GM12872 (cell line): ENCODE measurements around the gene EML5.

ENCODE experiments used
- TF ChIP-seq, protein P1 (sequence below): IDR thresholded peaks from 3 replicates; pipeline ENCODE4 v1.5.1; 2011; ENCODE audit warnings: low read depth, mild to moderate bottlenecking, low read length, moderate library complexity; ENCODE audit not compliant: insufficient read depth

The EML5 gene

DNA sequence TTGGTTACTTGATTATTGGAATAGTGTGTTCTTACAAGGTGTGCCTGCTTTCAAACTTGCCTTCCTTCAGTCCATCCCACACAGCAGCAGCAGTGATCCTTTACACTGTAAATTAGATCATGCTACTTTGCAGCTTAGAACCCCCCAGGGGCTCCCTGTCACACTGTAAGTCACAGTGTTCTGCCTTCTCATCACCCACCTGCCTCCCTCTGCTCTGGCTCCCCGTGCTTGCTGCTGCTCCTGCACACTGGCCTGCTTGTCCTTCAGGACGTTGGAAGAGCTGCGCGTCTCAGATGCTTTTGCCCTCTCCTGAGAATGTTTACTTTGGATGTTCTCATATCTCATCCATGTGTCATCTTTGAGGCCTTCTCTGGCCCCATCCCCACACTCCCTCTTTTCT is 202.6 kb downstream of the EML5 start:
- TF ChIP-seq, protein P1, sequence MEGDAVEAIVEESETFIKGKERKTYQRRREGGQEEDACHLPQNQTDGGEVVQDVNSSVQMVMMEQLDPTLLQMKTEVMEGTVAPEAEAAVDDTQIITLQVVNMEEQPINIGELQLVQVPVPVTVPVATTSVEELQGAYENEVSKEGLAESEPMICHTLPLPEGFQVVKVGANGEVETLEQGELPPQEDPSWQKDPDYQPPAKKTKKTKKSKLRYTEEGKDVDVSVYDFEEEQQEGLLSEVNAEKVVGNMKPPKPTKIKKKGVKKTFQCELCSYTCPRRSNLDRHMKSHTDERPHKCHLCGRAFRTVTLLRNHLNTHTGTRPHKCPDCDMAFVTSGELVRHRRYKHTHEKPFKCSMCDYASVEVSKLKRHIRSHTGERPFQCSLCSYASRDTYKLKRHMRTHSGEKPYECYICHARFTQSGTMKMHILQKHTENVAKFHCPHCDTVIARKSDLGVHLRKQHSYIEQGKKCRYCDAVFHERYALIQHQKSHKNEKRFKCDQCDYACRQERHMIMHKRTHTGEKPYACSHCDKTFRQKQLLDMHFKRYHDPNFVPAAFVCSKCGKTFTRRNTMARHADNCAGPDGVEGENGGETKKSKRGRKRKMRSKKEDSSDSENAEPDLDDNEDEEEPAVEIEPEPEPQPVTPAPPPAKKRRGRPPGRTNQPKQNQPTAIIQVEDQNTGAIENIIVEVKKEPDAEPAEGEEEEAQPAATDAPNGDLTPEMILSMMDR: no peak

DNA sequence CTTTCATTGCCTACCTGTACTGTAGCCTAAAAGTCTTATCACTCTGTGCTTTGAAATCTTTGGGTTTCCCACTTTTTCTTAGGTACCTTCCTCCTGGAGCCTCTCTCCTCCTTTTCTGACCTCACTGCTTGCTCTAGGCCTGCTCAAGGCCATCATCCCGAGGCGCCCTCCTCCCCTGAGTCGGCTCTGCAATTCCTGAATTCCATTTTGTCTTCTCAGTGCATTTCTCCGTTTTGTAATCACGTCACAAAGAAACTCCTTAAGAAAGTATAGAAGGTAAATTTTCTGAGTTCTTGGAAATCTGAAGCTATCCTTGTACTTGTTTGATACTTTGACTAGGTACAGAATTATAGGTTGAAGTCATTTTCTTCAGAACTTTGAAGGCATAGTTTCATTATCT is 204.7 kb downstream of the EML5 start:
- TF ChIP-seq, protein P1: no peak

DNA sequence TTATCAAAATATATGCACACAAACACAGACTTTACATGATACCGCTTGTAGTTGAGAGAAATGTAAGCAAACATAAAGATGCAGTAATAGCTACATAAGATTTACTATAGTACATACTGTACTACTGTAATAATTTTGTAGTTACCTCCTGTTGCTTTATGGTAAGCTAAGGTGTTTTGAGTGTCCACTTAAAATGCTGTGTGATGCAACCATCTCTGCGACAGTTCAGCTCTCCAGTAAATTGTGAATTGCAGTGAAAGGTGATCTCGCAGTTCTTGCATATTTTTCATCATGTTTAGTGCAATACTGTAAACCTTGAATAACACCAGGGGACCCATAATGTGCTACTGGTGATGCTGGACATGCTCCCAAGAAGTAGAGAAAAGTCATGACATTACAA is 208.3 kb downstream of the EML5 start:
- TF ChIP-seq, protein P1: no peak

DNA sequence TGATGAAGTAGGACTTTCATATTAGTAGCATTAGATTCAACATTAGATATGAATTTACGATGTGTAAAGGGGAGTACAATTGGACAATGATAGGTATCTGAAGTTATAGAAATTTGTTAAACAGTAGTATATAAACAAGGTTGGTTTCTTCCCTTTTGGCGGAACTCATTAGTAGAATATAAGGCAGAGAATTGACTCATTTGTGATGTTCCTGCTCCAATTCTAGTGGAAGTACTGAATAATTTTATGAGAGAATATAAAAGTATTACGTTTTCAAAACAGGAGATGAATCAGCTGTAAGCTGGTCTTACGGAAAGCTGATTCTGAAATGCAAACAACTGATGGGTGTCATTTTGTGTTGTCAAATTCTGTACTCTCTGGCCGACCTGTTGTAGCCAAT is 216.5 kb downstream of the EML5 start:
- TF ChIP-seq, protein P1: no peak

DNA sequence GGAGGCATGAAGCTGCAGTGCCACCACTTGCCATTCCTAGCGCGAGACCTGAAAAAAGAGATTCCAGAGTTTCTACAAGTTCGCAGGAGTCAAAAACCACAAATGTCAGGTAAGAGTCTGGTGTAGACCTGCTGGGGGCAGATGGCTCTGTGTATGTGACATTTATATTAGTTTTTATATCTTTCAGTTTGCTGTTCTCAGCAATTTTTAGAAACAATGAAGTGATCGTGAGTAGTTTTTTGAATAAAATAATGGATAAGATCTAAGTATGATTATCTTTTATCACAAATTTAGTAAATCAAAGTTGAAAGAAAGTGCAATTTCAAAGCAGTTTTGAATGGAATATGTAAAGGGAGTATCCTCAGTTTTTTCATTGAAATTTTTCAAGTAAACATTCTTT is 220.6 kb downstream of the EML5 start:
- TF ChIP-seq, protein P1: no peak

DNA sequence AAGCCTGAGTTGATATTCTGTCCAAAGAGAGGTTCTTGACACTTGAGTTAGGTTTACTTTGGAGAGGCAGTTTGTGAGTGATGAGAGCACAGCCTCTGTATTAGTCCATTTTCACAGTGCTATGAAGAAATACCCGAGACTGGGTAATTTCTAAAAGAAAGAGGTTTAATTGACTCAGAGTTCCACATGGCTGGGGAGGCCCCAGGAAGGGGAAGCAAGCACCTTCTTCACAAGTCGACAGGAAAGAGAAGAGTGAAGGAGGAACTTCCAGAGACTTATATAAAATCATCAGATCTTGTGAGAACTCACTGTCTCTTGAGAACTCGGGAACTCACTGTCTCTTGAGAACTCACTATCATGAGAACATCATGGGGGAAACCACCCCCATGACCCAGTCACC is 224.6 kb downstream of the EML5 start:
- TF ChIP-seq, protein P1: no peak

DNA sequence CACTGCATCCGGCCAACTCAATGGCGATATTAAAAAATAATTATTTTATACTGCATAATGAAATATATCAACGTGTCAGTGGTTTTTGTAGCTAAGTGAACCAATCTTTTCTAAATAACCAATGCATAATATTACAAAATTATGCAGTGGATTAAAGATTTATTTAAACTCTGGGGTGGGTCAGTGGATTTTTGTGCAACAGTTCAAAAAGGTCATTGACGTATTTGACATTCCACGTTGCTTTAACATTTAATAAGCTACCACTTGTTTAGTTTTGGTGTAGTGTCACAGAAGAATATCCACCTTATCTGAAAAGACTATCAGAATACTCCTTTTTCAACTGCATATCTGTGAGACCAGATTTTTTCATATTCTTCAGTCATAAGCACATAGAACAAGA is 227.3 kb downstream of the EML5 start:
- TF ChIP-seq, protein P1: no peak

DNA sequence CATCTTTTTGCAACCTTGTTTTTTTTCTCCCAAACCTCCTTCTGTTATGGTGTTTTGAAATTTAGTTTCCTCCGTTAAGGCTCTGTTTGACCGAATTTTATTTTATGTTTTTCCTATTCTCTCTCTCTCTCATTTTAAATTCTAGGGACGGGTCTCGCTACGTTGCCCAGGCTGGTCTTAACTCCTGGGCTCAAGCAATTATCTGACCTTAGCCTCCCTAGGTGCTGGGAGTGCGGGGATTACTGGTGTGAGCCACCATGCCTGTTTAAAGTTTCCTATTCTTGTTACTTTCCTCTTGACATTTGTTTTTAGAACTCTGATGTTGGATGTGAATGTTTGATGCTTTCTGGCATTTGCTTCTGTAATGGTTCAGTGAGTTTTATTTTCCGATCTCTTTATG is 228.9 kb downstream of the EML5 start:
- TF ChIP-seq, protein P1: no peak
